ENCODE results near the gene SMKR1. TPM values are rescaled to one million over a fixed set of nuclear protein-coding genes. Genes with fewer than 3 reads are reported as not detected.
A peak's percentile ranks its signal among the peaks of the same experiment; 100 is the strongest.

The SMKR1 gene
- total and polyA plus RNA-seq, 2 of the 8 experiments (the other 6 are each of a cell fraction or from before 2014, with no cell fraction given): 0.39 to 1.6 TPM

- no peaks in the 10 kb centered on the region for H3K36me3 ChIP-seq (ENCODE audit: control insufficient read depth in 2 of 4, insufficient read depth in 4 of 4, low read length in 3 of 4)
- no peaks in the 10 kb centered on the region for H4K20me1 ChIP-seq (replicated peaks in 1 of 2; ENCODE audit: control insufficient read depth in 1 of 2, insufficient read depth in 2 of 2, low read length in 2 of 2)
- no peak overlapping the region for H3K14ac ChIP-seq (ENCODE audit: insufficient read length)
- no peaks in the 10 kb centered on the region for H3K79me1 ChIP-seq (ENCODE audit: low read depth, low read length)
- no peak overlapping the region for H3K4me2 ChIP-seq (ENCODE audit: insufficient read depth in 1 of 2, low read depth in 2 of 2, low read length in 2 of 2)
- H2AK5ac ChIP-seq (ENCODE audit: low read depth, low read length): no peak overlapping the region
- H3K4me1 ChIP-seq (replicated peaks in 1 of 4; ENCODE audit: control insufficient read depth in 3 of 4, insufficient read depth in 4 of 4, low read length in 3 of 4): peaks cover 0 to 10% (median 5%) of the 10 kb centered on the region in 4 experiments; a peak in 4 of 7 replicates
- no peak overlapping the region for H3K9ac ChIP-seq (replicated peaks in 1 of 4; ENCODE audit: extremely low read depth in 1 of 4, low read depth in 3 of 4, low read length in 3 of 4)
- no peak overlapping the region for H3K27ac ChIP-seq (ENCODE audit: low read depth, low read length)
- H2BK120ac ChIP-seq (replicated peaks; ENCODE audit: low read depth, low read length): no peak overlapping the region
- no peak overlapping the region for H4K8ac ChIP-seq (ENCODE audit: extremely low read depth, insufficient read depth, low read length)
- 0 out of 2 replicates have a peak overlapping the region, but pooled peaks have one; percentile 13 for H2BK20ac ChIP-seq (ENCODE audit: low read length)
- 70% methylated on average over 8 of the region's 8 CpGs; no CpG with 5 or more reads in 1 of the 2 experiments for WGBS, 2 experiments (ENCODE audit: extremely low coverage in 1 of 2, insufficient coverage in 1 of 2, insufficient read length in 1 of 2, insufficient replicate concordance in 2 of 2, low coverage in 1 of 2, low lambda C conversion rate in 2 of 2, missing lambda C conversion rate in 1 of 2)
- H3K4me3 ChIP-seq (ENCODE audit: extremely low read depth in 1 of 4, insufficient read depth in 2 of 4, low read depth in 3 of 4, low read length in 4 of 4): no peak overlapping the region
- CTCF ChIA-PET (ENCODE audit: partially characterized antibody): no interaction called here
- DNase-seq (ENCODE audit: low read depth in 1 of 2, low spot score in 2 of 2) (no peak), FAIRE-seq (no peak)
- no peak overlapping the region for H4K5ac ChIP-seq (ENCODE audit: insufficient read length, low read depth, low read length)
- no peaks in the 10 kb centered on the region for H3K9me3 ChIP-seq (ENCODE audit: insufficient read depth in 2 of 2, low read depth in 1 of 2, low read length in 1 of 2)
- H3K4ac ChIP-seq (replicated peaks; ENCODE audit: insufficient read length, low read depth, low read length): no peak overlapping the region
- peaks cover 0 to 3% (median 0%) of the 10 kb centered on the region in 4 experiments; a peak in 1 of 7 replicates for H3K27me3 ChIP-seq (replicated peaks in 1 of 4; ENCODE audit: control insufficient read depth in 3 of 4, extremely low read depth in 1 of 4, insufficient read depth in 3 of 4, low read length in 3 of 4)
- peak overlapping the region; percentile 78; the same call in 1 of the 2 replicates for H2BK12ac ChIP-seq (ENCODE audit: low read depth, low read length)
- no peak overlapping the region for H2BK5ac ChIP-seq (ENCODE audit: low read depth, low read length)
- H2AFZ ChIP-seq (ENCODE audit: low read length): no peak overlapping the region; the same call in 1 of the 2 replicates
- POLR2A ChIA-PET (ENCODE audit: partially characterized antibody): no interaction called here
- no peak overlapping the region for H3K23ac ChIP-seq (ENCODE audit: insufficient read length)
- no peak overlapping the region for H4K91ac ChIP-seq (replicated peaks; ENCODE audit: insufficient read length, low read length)
- no peaks in the 10 kb centered on the region for H3K79me2 ChIP-seq (ENCODE audit: control insufficient read depth in 1 of 2, insufficient read depth in 2 of 2, low read length in 2 of 2)
- H3K56ac ChIP-seq (replicated peaks; ENCODE audit: insufficient read length, low read depth, low read length): no peak overlapping the region
- no peak for TF ChIP-seq RFX5 (IDR thresholded peaks at IDR 0.05; ENCODE audit: borderline replicate concordance, low read depth, low read length)
- no peak for TF ChIP-seq SRF (IDR thresholded peaks at IDR 0.05; ENCODE audit: low read depth, low read length)
- no peak for TF ChIP-seq TAF7 (optimal IDR thresholded peaks at IDR 0.05; ENCODE audit: borderline replicate concordance, low read depth, low read length)
- no peak for TF ChIP-seq CHD2 (IDR thresholded peaks at IDR 0.05; ENCODE audit: low read length)
- TF ChIP-seq BACH1 (IDR thresholded peaks at IDR 0.05; ENCODE audit: low read length): no peak
- no peak for TF ChIP-seq ATF2 (IDR thresholded peaks at IDR 0.05; ENCODE audit: low read length)
- no peak overlapping the region; the same call in 1 of the 2 replicates for H2BK15ac ChIP-seq (ENCODE audit: low read length)
- 0 out of 2 replicates have a peak overlapping the region, but pooled peaks have one; percentile 34 for H3K18ac ChIP-seq (ENCODE audit: extremely low read depth, low read length)
- H3K23me2 ChIP-seq (ENCODE audit: low read depth, low read length): no peaks in the 10 kb centered on the region
Measured at GRCh38 chr7:129556607-129557133, 54.3 kb downstream of the SMKR1 start.
